Activated CD4-positive, alpha-beta memory T cell treated with anti-CD3 and anti-CD28 coated beads for 36 hours (primary cell): ENCODE data around the gene ATP6V0A1. TPM values are rescaled to one million over a fixed set of nuclear protein-coding genes. Genes with fewer than 3 reads are reported as not detected.
A peak's percentile ranks its signal among the peaks of the same experiment; 100 is the strongest.
"Not testable (repeated sequence)": the region's sequence is repeated elsewhere in the genome, so short reads cannot be mapped to it uniquely, and the experiment has no call there.

ENCODE experiments used
- CTCF ChIA-PET: fragments of 350-600 bp; sonication (Branson Sonifier 250); formaldehyde crosslinking; loops from one replicate; lab custom pipeline; 2021; ENCODE audit warnings: antibody characterized with exemption, inconsistent platforms; lab: Charles Lee
- POLR2A ChIA-PET: fragments of 350-600 bp; sonication (Branson Sonifier 250); formaldehyde crosslinking; loops from one replicate; lab custom pipeline; 2021; ENCODE audit warnings: antibody characterized with exemption; lab: Charles Lee
- DNase-seq: peaks from one replicate; pipeline ENCODE4 v3.0.0-alpha.2; 2020
- H3K27ac Mint-ChIP-seq: one replicate; pipeline ENCODE4 v1.8.0; 2021; ENCODE audit warnings: mixed read lengths
- H3K27me3 Mint-ChIP-seq: one replicate; pipeline ENCODE4 v1.8.0; 2021; ENCODE audit warnings: mixed read lengths
- H3K36me3 Mint-ChIP-seq: one replicate; pipeline ENCODE4 v1.8.0; 2021; ENCODE audit warnings: mixed read lengths
- H3K4me1 Mint-ChIP-seq: one replicate; pipeline ENCODE4 v1.8.0; 2021; ENCODE audit warnings: low read depth, mixed read lengths
- H3K4me3 Mint-ChIP-seq: one replicate; pipeline ENCODE4 v1.8.0; 2021; ENCODE audit warnings: mild to moderate bottlenecking, mixed read lengths
- H3K9me3 Mint-ChIP-seq: one replicate; pipeline ENCODE4 v1.8.0; 2021; ENCODE audit warnings: mixed read lengths
- intact Hi-C: fragments of 100-400 bp; cut with micrococcal nuclease; formaldehyde crosslinking; loops from one replicate; pipeline ENCODE4 v1.15.1; 2023
- total RNA-seq, 2 experiments: library from RNA; stranded (reverse); gene quantifications; one replicate each; pipeline ENCODE4 v1.2.3, GENCODE V29; 2021

The ATP6V0A1 gene
- 10 to 100 TPM; 12.0 to 13.2 TPM for total RNA-seq

DNA sequence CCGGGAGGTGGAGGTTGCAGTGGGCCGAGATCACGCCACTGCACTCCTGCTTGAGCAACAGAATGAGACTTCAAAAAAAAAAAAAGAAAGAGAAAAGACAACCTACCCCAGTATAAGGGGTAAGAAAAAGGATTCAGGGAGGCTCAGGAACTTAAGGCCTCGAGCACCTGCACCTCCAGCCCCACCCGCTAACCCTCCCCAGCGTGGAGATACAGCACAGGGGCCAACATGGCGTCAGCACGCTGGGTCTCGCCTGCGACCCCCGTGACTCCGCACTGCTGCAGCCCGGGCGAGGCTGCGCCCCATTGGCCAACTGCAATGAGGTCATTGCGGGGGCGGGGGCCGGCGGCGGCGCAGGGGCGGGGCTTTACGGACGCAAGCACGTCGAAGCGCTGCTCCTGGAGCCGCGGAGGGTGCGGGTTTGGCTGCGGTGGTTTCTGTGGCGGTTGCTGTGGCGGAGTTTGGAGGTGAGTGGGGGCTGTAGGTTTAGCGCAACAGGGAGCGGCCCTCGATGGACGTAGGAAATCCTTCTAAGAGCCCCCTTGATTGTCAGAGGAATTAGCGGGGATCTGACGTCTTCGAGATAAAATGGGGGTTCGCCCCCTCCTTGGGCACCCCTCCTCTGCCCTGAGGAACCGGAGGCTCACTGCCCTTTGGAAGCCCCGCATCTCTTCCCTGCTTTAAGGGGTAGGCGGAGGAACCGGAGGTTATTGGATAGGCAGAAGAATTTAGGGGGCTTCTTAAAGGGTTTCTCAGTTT lies at the start of gene ATP6V0A1:
TSS of gene ATP6V0A1 (plus strand) at position 382 of the 759 bp plus-strand sequence. CDS start 2,017 bp downstream, outside the sequence.
- Mint-ChIP-seq H3K4me1 (peaks cover 41% of the 10 kb centered on the region), H3K4me3 (peak within 1 kb of the TSS; percentile 92), H3K36me3 (peaks cover 8% of the 10 kb centered on the region), H3K9me3 (no peaks in the 10 kb centered on the region), H3K27ac (peak within 1 kb of the TSS; percentile 84), H3K27me3 (peaks cover under 1% of the 10 kb centered on the region)
- intact Hi-C loops = loop anchor here (2.0 to 5.0 kb wide), 3 partner anchors 26 to 59 kb away; no protein-coding TSS in a partner anchor
- CTCF ChIA-PET = interaction anchor here (1.6 kb wide), 1 partner anchor 146 kb away, joined by 4 read pairs; no protein-coding TSS in a partner anchor
- DNase-seq = peak; percentile 95
- POLR2A ChIA-PET = interaction anchor here (1.5 kb wide), 1 partner anchor 70 kb away, joined by 4 read pairs; the partner anchor contains the start of gene STAT3

DNA sequence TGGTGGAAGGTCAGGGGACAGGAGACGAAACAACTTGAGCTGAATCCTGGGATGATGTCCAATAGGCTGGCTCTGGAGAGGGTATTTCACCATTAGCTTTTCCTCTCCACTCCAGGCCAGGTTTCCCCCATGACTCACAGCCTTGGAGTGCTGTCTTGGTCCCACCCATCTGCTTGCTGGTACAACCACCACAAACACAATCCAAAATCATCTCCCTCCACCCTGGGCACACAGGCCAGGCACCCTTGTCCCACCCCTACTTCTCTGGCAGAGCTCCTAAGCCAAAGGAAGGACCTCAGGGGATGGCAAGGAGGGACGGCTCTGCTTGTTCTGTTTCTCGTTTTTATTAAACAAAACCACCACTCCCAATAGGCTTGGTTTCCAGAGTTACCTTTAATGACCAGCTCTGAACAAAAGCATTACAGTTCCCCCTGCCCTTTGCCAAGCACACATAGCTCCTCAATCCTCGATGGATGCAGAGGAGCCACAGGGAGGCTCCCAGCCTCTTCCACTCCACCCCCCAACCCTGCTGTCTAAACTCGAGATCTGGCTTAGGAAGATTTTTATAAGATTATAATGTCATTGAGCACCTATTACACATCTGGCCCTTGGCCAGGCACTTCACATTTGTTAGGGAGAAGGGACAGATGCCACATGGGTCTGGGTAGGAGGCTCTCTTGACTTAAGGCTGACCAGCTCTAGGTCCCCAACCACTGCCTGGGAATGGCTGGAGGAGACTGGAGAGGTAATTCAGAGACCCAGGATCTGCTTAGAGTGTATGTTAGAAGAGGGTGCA lies 49.0 kb upstream of the ATP6V0A1 start:
- intact Hi-C loops = no loop called here
- Mint-ChIP-seq H3K27me3 (no peaks in the 10 kb centered on the region), H3K4me3 (no peak overlapping the region), H3K4me1 (peaks cover 17% of the 10 kb centered on the region), H3K9me3 (no peaks in the 10 kb centered on the region), H3K27ac (peak overlapping the region; percentile 24), H3K36me3 (no peaks in the 10 kb centered on the region)
- DNase-seq = no peak
- ChIA-PET POLR2A (no interaction called here), CTCF (interaction anchor here (0.7 to 13.6 kb wide), 7 partner anchors 19 to 188 kb away, joined by 3 to 281 read pairs (median 4); no protein-coding TSS in a partner anchor)

DNA sequence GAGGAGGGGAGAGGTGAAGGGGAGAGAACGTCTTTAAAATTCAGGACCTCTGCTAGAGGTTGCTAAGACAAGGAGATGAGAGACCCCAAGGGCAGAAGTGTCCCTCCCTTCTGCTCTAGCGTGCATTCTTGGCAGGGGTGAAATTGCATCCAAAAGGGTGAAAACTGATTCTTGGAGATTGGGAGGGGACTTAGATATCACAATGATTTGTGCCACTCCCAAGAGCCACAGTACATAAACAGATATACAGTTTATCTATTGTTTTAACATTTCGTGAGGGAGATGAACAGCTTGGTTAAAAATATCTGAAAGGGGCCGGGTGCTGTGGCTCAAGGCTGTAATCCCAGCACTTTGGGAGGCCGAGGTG lies 48.4 kb upstream of the ATP6V0A1 start:
- Mint-ChIP-seq H3K36me3 (no peaks in the 10 kb centered on the region), H3K9me3 (no peaks in the 10 kb centered on the region), H3K27ac (peak overlapping the region; percentile 24), H3K4me3 (no peak overlapping the region), H3K27me3 (no peaks in the 10 kb centered on the region), H3K4me1 (peaks cover 23% of the 10 kb centered on the region)
- no peak for DNase-seq
- intact Hi-C loops = no loop called here
- ChIA-PET CTCF (interaction anchor here (0.8 to 13.6 kb wide), 5 partner anchors 18 to 188 kb away, joined by 4 to 281 read pairs (median 5); no protein-coding TSS in a partner anchor), POLR2A (no interaction called here)

DNA sequence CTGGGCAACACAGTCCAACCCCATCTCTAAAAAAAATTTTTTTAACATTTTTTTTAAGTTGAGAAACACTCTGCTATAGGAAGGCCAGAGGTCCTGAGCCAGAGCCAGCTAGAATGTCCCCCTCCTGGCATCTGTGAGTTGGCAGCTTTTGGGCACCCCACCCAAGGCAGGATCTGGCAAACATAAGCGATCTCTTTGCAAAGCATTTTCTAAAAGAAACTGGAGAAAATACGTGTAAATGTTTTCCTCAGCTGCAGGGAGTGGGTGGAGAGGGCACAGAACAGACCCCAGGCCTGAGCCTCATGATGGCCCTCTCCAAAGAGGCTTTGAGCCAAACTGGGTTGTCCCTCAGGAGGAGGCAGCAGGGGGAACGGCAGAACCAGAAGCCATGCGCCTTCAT lies 47.3 kb upstream of the ATP6V0A1 start:
- Mint-ChIP-seq H3K9me3 (no peaks in the 10 kb centered on the region), H3K27me3 (no peaks in the 10 kb centered on the region), H3K36me3 (no peaks in the 10 kb centered on the region), H3K27ac (no peak overlapping the region), H3K4me3 (no peak overlapping the region), H3K4me1 (peaks cover 19% of the 10 kb centered on the region)
- intact Hi-C loops = no loop called here
- POLR2A ChIA-PET = no interaction called here
- CTCF ChIA-PET = interaction anchor here (0.9 to 13.6 kb wide), 4 partner anchors 9 to 116 kb away, joined by 3 to 234 read pairs (median 4); no protein-coding TSS in a partner anchor
- no peak for DNase-seq

DNA sequence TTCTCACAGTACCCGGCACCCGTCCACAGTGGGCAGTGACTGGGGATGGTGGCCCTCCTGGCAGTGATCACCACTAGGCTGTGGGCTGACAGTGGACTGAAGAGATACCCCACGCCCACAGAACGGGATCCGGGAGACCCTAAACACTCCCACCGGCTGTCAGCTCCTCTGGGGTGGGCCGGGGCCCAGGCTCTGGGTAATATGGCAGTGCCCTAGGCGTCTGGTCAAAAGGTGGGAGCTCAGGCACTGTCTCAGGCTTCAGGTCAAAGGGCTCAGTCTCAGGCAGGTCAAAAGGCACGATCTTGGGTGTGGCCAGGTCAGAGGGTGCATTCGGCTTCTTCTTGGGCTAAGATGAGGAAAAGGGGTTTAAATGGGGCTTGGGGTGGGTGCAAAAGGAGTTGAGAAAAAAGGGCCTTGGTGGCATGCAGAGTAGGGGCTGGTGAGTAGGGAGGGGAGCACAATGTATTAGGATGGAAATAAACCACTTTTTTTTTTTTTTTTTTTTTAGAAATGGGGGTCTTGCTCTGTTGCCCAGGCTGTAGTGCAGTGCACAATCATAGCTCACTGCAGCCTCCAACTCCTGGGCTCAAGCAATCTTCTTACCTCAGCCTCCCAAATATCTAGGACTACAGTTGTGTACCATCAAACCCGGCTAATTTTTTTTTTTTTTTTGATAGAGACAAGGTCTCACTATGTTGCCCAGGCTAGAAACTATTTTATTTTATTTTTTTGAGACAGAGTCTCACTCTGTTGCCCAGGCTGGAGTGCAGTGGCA lies 46.6 kb upstream of the ATP6V0A1 start:
- Mint-ChIP-seq H3K4me1 (peaks cover 17% of the 10 kb centered on the region), H3K4me3 (no peak overlapping the region), H3K27ac (no peak overlapping the region), H3K9me3 (no peaks in the 10 kb centered on the region), H3K36me3 (no peaks in the 10 kb centered on the region), H3K27me3 (no peaks in the 10 kb centered on the region)
- intact Hi-C loops = no loop called here
- ChIA-PET CTCF (interaction anchor here (0.9 to 13.6 kb wide), 5 partner anchors 9 to 115 kb away, joined by 3 to 234 read pairs (median 6); no protein-coding TSS in a partner anchor), POLR2A (interaction anchor here (0.6 kb wide), 1 partner anchor 12 kb away, joined by 3 read pairs; no protein-coding TSS in a partner anchor)
- no peak for DNase-seq

DNA sequence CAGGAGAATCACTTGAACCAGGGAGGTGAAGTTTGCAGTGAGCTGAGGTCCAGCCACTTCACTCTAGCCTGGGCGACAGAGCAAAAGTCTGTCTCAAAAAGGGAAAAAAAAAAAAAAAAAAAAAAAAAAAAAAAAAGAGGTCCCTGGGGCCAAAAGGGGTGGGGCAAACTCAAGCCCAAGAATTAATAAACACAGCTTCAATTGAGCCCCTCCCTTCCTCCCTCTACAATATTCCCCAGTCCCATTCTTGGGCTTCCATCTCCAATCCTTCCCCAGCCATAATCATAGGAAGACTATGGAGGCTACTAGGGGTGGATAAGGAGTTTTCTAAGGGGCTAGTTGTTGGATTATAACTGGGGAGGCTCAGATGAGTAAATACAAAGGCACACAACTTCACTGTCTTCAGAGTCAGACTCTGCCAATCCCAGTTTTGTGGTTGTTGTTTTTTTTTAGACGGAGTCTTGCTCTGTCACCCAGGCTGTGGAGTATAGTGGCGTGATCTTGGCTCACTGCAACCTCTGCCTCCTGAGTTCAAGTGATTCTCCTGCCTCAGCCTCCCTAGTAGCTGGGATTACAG lies 45.1 kb upstream of the ATP6V0A1 start:
- Mint-ChIP-seq H3K27me3 (no peaks in the 10 kb centered on the region), H3K27ac (no peak overlapping the region), H3K36me3 (no peaks in the 10 kb centered on the region), H3K4me3 (no peak overlapping the region), H3K9me3 (no peaks in the 10 kb centered on the region), H3K4me1 (peaks cover 13% of the 10 kb centered on the region)
- intact Hi-C loops = no loop called here
- ChIA-PET POLR2A (no interaction called here), CTCF (interaction anchor here (2.0 to 4.6 kb wide), 2 partner anchors 8 to 91 kb away, joined by 8 to 24 read pairs; no protein-coding TSS in a partner anchor)
- no peak for DNase-seq

DNA sequence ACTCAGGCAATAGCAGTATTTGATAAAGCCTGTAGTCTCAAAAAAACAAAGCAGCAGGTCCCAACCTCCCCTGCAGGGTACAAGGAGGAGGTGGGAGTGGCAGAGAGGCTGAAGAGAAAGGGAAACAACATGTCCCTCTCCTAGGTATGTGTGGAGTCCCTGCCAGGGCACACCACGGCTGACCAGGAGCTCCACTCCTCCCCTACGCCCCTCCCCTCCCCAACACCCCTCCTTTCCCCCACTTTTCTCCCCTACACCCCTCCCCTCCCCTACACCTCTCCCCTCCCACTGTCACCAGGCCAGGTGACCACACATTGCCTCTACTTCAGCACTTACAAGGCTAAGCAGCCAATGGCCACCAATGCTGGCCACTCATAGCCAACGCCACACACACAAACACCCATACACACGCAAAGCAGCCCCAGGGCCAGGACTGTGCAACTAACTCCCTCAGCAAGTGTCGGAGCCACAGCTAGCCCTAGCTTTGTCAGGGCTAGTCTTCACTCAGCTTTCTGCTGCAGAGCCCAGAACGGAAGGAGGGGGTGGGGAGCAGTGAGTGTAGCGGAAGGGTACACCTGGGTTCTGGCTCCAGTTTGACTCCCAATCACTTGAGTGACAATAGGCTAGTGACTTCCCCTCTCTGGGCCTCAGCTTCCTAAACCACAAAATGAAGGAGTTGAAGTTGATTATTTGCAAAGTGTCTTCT lies 43.8 kb upstream of the ATP6V0A1 start:
- Mint-ChIP-seq H3K27me3 (no peaks in the 10 kb centered on the region), H3K9me3 (no peaks in the 10 kb centered on the region), H3K4me1 (peaks cover 17% of the 10 kb centered on the region), H3K36me3 (no peaks in the 10 kb centered on the region), H3K27ac (peak overlapping the region; percentile 69), H3K4me3 (peak overlapping the region; percentile 49)
- POLR2A ChIA-PET = no interaction called here
- CTCF ChIA-PET = interaction anchor here (0.7 to 4.6 kb wide), 8 partner anchors 9 to 112 kb away, joined by 3 to 24 read pairs (median 4); no protein-coding TSS in a partner anchor
- intact Hi-C loops = loop anchor here (1.0 to 5.0 kb wide), 2 partner anchors 8 to 42 kb away; partner anchors contain the start of gene ATP6V0A1
- DNase-seq = peak; percentile 87

DNA sequence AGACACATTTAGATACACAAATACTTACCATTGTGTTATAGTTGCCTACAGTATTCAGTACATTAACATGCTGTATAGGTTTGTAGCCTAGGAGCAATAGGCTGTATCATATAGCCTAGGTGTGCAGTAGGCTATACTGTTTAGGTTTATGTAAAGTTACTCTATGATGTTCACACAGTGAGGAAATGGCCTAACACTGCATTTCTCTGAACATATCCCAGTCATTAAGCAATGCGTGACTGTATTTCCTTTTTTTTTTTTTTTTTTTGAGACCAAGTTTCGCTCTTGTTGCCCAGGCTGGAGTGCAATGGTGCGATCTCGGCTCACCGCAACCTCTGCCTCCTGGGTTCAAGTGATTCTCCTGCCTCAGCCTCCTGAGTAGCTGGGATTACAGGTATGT lies 40.7 kb upstream of the ATP6V0A1 start:
- not testable (repeated sequence) for H3K27me3 Mint-ChIP-seq, DNase-seq

DNA sequence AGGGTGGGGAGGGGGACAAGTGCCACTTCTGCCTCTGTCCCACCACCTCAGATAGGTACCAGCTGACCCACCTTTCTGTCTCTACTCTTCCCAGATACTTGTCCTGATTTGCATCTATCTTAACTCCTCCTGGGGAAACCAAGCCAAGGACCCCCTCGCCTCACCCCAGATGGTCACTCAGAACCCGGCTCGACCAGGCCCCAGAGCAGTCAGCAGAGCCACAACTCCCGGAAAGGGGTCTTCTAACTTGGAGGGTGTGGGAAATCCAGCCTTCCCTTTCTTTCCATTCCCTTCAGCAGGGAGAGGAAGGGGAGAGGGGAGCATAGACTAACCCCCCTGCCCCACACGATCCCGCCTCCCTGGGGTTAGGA lies 37.6 kb upstream of the ATP6V0A1 start:
- Mint-ChIP-seq H3K36me3 (no peaks in the 10 kb centered on the region), H3K4me1 (peaks cover 17% of the 10 kb centered on the region), H3K27ac (no peak overlapping the region), H3K9me3 (no peaks in the 10 kb centered on the region), H3K4me3 (peak overlapping the region; percentile 44), H3K27me3 (peaks cover 21% of the 10 kb centered on the region)
- ChIA-PET CTCF (interaction anchor here (1.5 to 3.8 kb wide), 3 partner anchors 14 to 106 kb away, joined by 7 to 22 read pairs (median 10); no protein-coding TSS in a partner anchor), POLR2A (interaction anchor here (0.5 to 1.8 kb wide), 2 partner anchors 63 to 108 kb away, joined by 3 to 4 read pairs; no protein-coding TSS in a partner anchor)
- intact Hi-C loops = no loop called here
- no peak for DNase-seq

More for the DNA sequence above, 40.7 kb upstream of the ATP6V0A1 start:
- H3K9me3 Mint-ChIP-seq, CTCF ChIA-PET, H3K36me3 Mint-ChIP-seq, POLR2A ChIA-PET, H3K27ac Mint-ChIP-seq, H3K4me3 Mint-ChIP-seq: not testable (repeated sequence)
- H3K4me1 Mint-ChIP-seq = peaks cover 30% of the 10 kb centered on the region
- intact Hi-C loops = loop anchor here (5.0 kb wide), 1 partner anchor 39 kb away; the partner anchor contains the start of gene ATP6V0A1
